ENCODE data around the gene STX10.

STX10 gene

DNA sequence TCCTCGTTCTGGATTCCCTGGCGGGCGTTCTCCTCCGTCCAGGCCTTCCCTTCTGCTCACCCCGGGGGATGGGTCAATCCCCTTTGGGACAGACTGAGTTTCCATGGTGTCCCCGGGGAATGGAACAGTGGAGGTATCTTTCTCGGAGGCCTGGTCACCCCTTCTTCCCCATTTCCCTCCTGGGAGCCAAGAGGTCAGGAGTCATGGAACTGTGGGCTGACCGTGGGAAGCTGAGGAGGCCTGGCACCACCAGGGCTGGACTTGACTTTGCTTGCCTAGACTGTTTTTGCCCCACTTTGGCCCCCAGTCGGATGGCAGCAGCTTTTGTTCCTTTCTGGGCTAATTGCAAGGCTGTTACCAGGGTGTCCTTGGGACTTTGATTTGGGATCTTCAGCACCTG, 30.1 kb downstream of the STX10 start:
- no peak for DNase-seq (ENCODE audit: low read depth, low spot score)

DNA sequence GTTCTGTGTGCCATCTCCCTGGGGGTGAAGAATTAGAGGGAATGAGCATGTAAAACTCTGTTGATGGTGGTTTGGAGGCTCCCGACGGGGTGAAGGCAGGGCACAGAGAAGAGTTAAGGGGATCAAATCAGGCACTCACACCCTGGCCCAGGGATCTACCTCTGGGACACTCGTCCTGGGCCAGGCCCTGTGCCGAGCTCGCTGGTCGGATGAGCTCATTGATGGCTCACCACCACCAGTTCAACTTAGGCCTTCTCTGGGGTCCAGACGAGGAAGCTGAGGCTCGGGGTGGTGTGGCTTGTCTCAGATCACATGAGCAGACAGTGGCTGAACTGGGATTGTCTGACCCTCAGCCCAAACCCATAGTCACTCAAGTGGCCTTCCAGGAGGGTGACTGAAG, 30.5 kb downstream of the STX10 start:
- no peak for DNase-seq (ENCODE audit: low read depth, low spot score)

DNA sequence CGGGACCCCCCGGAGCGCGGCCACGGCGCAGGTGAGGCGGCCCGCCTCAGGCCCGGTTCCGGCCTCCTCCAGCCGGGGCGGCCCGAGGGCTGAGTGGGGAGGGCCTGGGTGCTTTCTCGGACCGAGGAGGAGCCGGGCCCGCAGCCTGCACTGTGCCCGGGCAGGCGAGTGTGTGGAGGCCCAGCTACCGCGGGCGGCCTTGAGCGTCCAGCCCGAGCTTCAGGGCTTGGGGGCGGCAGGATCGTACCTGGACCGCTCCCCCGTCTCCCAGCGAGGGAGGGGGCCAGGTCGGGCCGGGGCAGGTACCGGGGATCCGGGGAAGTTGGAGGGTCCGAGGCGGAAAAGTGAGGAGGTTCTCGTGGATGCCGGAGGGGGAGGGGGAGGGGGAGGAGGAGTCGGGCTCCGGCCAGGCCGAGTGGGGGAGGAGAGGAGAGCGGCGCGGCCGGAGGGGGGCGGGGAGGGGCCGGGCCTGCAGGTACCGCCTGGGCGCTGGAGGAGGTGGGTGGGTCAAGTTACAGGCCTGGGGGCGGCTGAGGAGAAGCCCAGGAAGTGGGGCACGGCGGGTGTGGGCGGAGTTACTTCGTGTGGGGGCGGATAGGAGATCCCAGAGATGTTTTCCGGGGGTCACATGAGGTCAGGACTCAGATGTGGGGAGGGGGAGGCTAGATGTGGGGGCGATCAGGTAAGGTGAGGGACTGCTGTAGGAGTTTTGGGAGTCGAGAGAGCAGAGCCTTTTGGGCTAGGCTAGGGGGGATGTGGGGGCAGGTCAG, 31.6 kb downstream of the STX10 start:
- no peak for DNase-seq (ENCODE audit: low read depth, low spot score)

DNA sequence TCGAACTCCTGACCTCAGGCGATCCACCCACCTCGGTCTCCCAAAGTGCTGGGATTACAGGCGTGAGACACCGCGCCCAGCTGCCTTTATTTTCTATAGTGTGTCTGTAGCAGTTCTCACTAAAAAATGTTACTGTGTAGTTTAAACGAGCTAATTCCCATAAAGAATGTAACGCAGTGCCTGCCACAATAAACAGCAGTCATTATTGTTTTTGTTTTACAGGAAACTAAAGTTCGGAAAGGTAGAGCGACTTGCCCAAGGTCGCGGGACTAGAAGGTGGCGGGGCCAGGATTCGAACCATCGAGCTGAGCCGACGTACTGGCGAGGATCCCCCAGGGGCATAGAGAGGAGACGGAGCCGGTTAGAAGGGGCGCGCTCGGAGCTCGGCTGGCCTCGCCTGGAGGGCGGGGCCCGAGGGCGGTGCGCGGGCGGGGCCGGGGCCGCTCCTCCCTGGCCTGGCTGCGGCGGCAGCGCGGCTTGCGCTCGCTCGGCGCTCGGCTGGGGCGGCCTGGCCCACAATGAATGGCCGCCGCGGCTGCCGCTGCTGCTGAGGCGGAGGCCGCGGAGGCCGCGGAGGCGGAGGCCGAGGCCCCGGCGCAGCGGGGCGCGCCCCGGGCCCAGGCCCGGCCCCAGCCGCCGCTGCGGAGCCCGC, 32.3 kb downstream of the STX10 start, which contains the start of gene NACC1:
Gene NACC1 (plus strand): TSS at position 493 of the 652 bp plus-strand sequence. CDS start 16,944 bp downstream, outside the sequence.
- DNase-seq (ENCODE audit: low read depth, low spot score): no peak

DNA sequence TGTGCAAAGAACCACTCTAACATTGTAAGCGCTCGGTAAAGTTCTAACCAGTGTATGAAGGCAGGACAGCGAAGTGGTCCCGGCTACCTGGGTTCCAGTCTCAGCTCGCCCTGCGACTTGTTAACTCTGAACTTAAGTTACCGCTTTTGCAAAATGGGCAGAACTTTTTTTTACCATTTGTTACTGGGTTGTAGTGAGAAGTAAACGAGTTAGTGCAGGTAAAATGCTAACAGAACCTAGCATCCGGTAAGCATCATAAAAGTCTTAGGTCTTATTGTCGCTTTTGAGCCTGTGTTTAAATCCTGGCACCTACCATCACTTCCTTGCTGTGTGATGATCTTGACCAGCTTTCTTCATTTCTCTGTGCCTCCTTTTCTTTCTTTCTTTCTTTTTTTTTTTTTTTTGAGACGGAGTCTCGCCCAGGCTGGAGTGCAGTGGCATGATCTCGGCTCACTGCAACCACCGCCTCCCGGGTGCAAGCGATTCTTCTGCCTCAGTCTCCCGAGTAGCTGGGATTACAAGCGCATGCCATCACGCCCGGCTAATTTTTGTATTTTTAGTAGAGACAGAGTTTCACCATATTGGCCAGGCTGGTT, 32.9 kb downstream of the STX10 start:
- no peak for DNase-seq (ENCODE audit: low read depth, low spot score)

DNA sequence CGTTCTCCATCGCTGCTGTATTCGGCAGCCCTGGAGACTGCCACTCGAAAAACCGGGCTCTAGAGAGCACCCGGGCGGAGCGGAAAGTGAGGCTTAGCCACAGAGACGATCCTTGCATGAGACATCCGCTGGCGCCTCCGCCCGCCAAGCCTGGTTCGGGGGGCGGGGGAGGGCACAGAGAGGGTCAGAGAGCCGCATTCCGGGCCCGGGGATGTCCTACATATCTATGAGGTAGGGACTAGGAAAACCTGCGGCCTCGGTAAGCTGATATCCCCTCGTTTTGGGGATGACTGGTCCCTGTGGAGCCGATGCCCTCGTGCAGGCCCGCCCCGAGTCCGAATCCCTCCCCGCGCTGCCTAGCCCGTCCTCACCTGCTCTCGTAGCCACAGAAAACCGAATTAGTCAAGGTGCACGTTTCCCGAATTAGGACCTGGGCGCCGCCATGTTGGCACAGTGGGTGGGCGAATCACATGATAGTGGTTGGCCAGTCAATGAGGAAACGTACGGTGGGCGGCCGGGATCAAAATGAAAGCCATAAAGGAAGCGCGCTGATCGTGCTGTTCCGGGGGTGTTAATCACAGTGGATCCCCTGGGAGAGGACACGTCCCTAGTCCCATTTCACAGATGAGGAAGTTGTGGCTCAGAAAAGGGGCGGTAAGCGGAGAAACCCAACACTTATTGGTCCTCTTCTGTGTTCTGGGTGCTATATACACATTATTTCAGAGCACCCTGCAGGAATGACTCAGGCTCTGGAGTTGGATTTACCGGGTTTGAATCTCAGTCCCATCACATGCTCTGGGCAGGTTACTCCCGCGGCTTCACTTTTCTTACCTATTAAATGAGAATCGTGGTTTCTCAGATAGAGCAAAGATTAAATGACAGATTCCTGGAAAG, 33.6 kb downstream of the STX10 start, which contains the start of gene TRMT1:
Gene TRMT1 (minus strand): TSS at position 459 of the 894 bp plus-strand sequence. CDS start 341 bp downstream, at position 118.
- DNase-seq (ENCODE audit: low read depth, low spot score): peak; percentile 89

DNA sequence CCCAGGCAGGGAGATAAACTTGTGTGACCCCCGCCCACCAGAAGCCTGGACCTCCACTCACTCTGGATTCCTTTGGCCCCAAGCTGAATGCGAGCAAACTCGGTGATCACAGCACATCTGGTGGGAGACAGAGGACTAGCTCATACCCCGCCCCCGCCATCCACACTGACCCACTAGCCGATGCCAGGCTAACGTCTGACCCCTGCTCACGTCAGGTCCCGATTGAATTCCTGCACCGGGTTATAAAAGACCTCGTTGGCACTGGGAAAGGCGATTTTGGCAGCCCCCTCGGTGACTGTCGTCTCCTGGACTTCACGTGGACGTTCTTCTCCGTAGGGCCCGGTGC, 34.3 kb downstream of the STX10 start:
- DNase-seq (ENCODE audit: low read depth, low spot score): no peak

DNA sequence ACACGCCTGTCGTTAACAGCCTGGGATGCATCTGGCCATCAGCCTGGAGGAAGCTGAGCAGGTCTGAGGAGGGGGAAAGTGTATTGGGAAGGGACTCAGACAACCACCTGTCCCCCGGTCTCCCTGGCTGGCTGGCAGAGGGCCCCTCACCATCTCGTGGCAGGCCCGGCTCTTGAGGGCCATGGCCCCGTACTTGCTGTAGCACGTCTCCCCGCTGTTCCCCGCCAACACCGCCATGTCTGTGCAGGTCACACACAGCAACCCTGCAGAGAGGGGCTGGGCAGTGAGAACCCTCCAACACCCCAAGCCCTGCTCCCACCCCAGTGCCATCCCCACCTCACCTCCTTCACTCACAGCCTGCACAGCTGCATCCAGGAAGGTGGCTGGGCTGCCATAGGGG, 37.6 kb downstream of the STX10 start:
- DNase-seq (ENCODE audit: low read depth, low spot score): no peak

DNA sequence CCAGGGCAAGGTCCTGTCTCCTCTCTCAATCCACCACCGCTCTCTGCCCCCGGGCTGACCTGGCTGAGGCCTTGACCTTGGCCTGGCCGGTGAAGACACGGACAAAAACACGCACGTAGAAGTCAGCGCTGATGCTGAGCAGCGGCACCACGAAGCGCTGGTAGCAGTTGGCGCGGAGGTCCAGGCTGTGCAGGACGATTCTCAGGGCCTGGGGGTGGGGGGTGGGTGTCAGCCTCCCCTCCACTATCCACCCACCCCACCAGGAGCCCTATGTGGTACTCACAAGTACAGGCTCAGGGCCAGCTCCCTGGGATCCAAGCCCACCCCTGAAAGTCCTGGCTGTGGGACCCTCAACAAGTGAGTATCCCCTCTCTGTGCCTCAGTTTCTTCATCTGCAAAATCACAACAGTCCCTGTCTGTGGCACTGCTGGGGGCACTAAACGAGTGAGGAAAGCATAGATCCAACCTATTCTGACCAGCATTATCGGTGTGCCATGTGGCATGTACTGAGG, 40.0 kb downstream of the STX10 start:
- DNase-seq (ENCODE audit: low read depth, low spot score): no peak

DNA sequence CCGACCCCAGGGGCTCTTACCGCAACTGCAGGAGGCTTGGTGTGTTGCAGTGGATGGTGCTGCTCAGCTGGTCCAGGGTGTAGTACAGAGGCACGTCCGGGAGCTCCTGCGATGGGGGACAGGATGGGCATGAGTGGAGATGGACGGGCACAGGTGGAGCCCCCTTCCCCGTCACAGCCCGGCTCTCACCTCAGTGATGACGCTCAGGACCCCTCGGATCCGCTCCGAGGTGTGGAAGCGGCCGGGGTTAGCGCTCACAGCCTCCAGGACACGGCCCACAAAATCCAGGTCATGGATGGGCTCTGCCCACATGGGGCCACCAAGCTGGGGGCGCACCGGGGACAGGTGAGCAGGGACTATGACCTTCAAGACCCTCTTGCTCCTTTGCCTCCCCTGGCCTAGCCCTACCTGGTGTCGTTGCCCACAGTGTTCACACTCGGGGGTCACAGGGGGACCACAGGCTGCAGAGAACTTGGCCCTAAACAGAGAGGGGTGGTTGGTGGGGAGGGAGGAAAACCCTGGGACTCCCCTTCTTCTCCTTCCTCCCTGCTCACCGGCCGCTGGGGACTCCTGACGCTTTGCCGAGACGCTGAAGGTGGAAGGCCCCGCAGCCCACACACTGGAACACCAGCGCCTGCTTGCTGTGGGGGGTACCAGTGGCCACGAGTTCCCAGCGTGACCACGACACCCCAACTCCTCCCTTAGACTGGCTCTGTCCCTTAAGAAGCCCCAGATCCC, 40.6 kb downstream of the STX10 start:
- DNase-seq (ENCODE audit: low read depth, low spot score): no peak

DNA sequence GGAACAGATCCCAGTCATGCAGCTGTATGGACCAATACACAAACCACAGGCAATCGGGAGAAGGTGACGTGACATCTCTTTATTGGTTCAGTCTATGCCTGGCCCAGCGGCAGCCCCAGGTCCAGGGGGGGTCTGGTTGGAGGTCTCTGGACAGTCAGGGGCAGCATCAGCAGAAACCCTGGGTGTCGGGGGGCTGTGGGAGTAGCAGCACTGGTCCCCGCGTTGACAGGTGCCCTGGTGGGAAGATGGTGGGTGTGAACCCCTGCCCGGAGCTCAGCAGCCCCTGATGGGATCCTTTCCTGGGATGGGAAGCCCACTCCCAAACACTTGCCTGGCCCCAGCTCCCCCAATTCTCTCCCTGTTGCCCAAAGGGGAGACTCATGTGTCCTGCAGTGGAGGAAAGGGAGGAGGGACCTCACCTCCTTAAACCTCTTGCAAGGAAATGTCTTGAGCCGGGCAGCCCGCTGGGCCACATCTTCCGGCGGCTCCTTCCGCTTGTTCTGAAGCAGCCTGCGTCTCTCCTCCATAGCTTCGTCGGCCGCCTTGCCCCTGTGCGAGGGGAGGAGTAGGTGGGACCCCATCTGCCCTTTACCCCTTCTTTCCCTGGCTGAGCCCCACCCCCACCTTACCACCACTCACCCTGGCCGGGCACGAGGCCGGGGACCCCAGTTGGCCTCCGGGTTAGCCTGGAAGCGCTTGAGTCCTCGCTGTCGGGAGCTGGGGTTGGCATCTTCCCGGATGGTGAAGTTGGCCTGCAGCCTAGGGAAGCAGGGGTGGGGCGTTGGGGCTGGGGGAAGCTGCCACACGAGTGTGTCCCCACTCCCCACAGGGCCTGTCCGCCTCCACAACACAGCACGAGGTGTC, 45.1 kb downstream of the STX10 start:
- no peak for DNase-seq (ENCODE audit: low read depth, low spot score)

DNA sequence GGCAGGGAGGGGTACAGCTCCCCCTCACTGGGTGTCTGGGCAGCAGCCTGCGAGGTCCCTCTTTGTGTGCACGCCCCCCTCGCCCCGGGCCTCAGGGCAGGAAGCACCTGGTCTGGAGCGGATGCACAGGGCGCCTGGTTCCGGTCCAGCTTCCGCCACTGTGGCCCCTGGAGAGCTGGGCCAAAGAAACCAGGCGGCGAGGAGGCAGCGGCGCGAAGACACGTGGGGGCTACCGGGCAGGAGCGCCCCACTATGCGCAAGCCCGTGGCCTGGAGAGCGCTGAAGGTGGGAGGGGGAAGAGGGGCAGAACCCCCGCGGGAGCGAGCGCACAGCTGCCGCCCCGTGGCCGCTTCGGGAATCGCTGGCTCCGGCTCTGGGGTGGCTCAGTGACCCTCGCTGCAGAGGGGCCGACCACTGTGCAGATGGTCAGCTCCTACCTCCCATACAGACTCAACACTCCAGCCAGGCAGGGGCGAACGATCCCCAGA, 45.8 kb downstream of the STX10 start:
- DNase-seq (ENCODE audit: low read depth, low spot score): no peak

DNA sequence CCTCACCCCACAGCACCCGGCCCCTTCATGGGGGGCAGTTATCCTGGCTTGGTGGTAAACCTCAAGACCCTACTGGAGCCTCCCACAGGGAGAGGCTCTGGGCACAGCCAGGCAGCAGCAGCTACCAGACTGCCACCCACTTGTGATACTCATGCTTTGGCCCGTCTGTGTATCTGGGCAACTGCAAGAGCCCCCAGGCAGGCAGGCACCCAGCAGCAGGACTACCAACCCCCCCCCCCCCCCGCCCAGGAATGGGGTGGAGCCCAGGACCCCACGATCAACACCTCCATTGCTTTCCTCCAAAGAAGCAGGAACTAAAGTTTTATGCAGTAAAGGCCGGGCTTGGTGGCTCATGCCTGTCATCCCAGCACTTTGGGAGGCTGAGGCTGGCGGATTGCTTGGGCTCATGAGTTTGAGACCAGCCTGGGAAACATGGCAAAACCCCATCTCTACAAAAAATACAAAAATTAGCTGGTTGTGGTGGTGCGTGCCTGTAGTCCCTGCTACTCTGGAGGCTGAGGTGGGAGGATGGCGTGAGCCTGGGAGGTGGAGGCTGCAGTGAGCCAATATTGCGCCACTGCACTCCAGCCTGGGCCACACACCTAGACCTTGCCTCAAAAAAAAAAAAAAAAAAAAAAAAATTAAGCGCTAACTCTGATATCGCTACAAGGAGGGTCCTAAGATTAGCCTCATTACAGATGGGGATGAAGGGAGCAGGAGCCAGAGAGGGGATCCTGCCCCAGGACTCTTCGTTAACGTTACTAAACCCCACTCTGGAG, 46.4 kb downstream of the STX10 start:
- no peak for DNase-seq (ENCODE audit: low read depth, low spot score)

DNA sequence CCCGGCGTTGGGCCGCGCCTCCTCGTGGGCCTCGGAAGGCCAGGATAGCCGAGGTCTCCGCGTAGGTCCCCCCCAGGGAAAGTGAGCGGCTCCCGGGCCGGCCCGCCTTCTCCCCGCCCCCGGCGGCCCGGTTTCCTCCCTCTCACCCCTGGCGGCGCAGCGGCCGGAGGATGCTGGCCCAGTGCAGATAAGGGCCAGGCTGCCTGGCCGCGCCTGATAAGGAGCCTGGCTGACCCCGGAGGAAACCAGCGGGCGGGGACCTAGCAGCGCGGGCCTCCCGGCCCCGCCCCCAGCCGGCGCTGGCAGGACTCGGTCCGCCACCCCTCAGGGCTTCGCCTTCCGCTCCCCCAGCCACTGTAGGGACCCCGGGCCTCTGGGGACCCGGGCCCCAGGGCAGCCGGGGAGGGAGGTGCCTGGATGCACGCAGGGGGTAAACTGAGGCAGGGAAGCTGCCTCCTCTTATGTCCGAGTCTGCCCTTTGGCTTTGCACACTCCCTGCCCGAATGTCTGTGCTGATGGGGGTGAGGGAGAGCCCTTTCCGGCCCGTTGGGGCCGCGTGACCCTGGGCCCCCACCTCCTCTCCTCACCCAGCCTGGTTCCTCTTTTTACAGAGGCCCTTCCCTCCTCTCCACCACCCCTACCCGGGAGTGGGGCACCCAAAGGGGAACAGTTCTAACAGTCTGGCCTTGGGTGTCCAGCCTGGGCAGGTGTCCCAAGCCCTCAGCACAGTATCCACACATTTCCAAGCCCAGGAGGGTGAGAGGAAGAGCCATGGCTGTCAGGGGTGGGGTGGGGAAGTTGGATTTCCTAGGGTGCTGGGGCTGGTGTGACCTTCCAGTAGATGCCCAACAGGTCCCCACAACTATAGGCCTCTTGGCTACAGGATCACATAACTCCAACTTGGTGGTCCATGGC, 47.3 kb downstream of the STX10 start, which contains the start of gene LYL1:
Gene LYL1 (minus strand): TSS at position 193 of the 915 bp plus-strand sequence. CDS start 1,687 bp downstream, outside the sequence.
- DNase-seq (ENCODE audit: low read depth, low spot score): no peak

DNA sequence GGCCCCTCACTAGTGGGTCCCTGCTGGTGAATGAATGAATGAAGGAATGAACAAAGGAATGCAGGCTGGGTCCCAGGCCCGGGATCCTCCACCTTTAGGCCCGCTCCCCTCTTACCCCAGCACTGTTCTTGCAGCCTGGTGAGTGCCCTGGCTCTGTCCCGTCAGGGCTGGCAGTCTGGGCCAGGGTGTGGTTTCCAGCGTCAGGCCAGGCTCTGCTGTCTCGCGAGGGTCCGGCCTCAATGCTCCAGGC, 47.8 kb downstream of the STX10 start:
- DNase-seq (ENCODE audit: low read depth, low spot score): no peak

DNA sequence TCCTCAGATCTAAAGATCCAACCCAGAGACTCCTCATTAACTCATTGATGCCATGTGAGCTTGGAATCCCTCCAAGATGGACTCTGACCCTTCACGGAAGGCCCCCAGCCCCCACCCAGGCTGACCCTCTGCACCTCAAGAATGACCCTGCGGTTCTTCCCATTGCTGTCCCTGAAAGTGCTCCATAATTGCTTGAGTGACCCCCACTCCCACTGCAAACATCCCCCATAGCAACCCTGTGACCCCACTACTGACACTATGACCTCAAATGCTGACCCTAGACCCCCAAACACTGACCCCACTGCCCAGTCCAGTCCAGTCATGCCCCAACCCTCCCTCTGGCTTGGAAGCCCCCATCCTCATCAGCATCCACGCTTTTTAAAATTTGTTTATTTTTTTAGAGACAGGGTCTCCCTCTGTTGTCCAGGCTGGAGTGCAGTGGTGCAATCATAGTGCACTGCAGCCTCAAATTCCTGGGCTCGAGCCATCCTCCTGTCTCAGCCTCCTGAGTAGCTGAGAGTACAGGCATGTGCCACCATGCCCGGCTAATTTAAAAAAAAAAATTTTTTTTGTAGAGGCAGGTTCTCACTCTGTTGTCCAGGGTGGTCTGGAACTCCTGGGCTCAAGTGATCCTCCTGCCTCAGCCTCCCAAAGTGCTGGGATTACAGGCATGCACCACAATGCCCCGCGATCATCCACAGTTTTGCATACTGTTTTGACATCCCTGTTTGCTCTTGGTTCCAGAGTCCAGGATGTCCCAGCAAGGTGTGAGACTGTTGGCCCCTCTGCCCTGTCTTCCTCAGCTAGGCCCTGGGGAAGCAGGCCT, 48.4 kb downstream of the STX10 start:
- DNase-seq (ENCODE audit: low read depth, low spot score): no peak

Data from iPS DF 19.7 (cell line).